ENCODE results near the gene ERLEC1. TPM values are rescaled to one million over a fixed set of nuclear protein-coding genes. Genes with fewer than 3 reads are reported as not detected.

ERLEC1 gene
- total and polyA plus RNA-seq, 4 donors = 28.8 to 32.0 (median 30.4) TPM

DNA sequence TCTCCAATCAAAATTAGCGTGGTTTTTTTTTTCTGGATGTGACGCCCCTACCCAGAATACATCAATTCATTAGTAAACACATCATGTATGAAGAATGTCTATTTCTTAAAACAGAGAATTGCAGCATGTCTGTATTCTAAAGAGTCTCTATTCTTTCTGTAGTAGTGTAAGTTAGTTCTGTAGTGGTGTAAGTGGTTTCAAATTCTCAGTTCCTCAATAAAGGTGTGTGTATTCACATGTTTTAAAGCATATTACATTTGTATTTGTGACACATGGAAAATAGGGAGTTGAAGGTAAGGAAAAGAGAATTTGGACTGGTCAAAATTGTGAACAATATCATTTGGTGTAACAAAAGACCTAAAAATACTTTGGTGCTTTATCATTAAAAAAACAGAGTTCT, 80.9 kb downstream of the ERLEC1 start:
- TF ChIP-seq, protein P1, sequence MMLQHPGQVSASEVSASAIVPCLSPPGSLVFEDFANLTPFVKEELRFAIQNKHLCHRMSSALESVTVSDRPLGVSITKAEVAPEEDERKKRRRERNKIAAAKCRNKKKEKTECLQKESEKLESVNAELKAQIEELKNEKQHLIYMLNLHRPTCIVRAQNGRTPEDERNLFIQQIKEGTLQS (IDR thresholded peaks at IDR 0.05) = no peak
- TF ChIP-seq, protein P2, sequence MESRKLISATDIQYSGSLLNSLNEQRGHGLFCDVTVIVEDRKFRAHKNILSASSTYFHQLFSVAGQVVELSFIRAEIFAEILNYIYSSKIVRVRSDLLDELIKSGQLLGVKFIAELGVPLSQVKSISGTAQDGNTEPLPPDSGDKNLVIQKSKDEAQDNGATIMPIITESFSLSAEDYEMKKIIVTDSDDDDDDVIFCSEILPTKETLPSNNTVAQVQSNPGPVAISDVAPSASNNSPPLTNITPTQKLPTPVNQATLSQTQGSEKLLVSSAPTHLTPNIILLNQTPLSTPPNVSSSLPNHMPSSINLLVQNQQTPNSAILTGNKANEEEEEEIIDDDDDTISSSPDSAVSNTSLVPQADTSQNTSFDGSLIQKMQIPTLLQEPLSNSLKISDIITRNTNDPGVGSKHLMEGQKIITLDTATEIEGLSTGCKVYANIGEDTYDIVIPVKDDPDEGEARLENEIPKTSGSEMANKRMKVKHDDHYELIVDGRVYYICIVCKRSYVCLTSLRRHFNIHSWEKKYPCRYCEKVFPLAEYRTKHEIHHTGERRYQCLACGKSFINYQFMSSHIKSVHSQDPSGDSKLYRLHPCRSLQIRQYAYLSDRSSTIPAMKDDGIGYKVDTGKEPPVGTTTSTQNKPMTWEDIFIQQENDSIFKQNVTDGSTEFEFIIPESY (IDR thresholded peaks at IDR 0.05) = no peak
- TF ChIP-seq FOXA2 (IDR thresholded peaks at IDR 0.05) (no peak), EGR1 (IDR thresholded peaks at IDR 0.05; ENCODE audit: low read depth in 2 of 2) (no peak), NR2F2 (IDR thresholded peaks at IDR 0.05) (no peak), SP1 (IDR thresholded peaks at IDR 0.05) (no peak), FOXA1 (IDR thresholded peaks at IDR 0.05) (no peak), GABPA (IDR thresholded peaks at IDR 0.05 in 1 of 2, conservative IDR thresholded peaks at IDR 0.05 in 1 of 2) (no peak), TAF1 (conservative IDR thresholded peaks at IDR 0.05) (no peak), RXRA (IDR thresholded peaks at IDR 0.05) (no peak), YY1 (IDR thresholded peaks at IDR 0.05) (no peak), HNF4A (conservative IDR thresholded peaks at IDR 0.05) (no peak), RAD21 (IDR thresholded peaks at IDR 0.05) (no peak), HNF4G (IDR thresholded peaks at IDR 0.05) (no peak)
- TF ChIP-seq, protein P3, sequence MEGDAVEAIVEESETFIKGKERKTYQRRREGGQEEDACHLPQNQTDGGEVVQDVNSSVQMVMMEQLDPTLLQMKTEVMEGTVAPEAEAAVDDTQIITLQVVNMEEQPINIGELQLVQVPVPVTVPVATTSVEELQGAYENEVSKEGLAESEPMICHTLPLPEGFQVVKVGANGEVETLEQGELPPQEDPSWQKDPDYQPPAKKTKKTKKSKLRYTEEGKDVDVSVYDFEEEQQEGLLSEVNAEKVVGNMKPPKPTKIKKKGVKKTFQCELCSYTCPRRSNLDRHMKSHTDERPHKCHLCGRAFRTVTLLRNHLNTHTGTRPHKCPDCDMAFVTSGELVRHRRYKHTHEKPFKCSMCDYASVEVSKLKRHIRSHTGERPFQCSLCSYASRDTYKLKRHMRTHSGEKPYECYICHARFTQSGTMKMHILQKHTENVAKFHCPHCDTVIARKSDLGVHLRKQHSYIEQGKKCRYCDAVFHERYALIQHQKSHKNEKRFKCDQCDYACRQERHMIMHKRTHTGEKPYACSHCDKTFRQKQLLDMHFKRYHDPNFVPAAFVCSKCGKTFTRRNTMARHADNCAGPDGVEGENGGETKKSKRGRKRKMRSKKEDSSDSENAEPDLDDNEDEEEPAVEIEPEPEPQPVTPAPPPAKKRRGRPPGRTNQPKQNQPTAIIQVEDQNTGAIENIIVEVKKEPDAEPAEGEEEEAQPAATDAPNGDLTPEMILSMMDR (IDR thresholded peaks at IDR 0.05; ENCODE audit: low read depth, low read length, missing input control) = no peak
- TF ChIP-seq, protein P4, sequence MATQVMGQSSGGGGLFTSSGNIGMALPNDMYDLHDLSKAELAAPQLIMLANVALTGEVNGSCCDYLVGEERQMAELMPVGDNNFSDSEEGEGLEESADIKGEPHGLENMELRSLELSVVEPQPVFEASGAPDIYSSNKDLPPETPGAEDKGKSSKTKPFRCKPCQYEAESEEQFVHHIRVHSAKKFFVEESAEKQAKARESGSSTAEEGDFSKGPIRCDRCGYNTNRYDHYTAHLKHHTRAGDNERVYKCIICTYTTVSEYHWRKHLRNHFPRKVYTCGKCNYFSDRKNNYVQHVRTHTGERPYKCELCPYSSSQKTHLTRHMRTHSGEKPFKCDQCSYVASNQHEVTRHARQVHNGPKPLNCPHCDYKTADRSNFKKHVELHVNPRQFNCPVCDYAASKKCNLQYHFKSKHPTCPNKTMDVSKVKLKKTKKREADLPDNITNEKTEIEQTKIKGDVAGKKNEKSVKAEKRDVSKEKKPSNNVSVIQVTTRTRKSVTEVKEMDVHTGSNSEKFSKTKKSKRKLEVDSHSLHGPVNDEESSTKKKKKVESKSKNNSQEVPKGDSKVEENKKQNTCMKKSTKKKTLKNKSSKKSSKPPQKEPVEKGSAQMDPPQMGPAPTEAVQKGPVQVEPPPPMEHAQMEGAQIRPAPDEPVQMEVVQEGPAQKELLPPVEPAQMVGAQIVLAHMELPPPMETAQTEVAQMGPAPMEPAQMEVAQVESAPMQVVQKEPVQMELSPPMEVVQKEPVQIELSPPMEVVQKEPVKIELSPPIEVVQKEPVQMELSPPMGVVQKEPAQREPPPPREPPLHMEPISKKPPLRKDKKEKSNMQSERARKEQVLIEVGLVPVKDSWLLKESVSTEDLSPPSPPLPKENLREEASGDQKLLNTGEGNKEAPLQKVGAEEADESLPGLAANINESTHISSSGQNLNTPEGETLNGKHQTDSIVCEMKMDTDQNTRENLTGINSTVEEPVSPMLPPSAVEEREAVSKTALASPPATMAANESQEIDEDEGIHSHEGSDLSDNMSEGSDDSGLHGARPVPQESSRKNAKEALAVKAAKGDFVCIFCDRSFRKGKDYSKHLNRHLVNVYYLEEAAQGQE (IDR thresholded peaks at IDR 0.05) = no peak
- TF ChIP-seq, protein P5, sequence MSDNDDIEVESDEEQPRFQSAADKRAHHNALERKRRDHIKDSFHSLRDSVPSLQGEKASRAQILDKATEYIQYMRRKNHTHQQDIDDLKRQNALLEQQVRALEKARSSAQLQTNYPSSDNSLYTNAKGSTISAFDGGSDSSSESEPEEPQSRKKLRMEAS (IDR thresholded peaks at IDR 0.05) = no peak
- Histone ChIP-seq H3K27me3 (ENCODE audit: control insufficient read depth in 4 of 4, insufficient read depth in 4 of 4, low read length in 3 of 4) (no peaks in the 10 kb centered on the region), H3K4me1 (ENCODE audit: control insufficient read depth in 4 of 4, insufficient read depth in 4 of 4, low read length in 3 of 4) (peaks cover 0 to 4% (median 2%) of the 10 kb centered on the region in 4 donors), H3K36me3 (ENCODE audit: control insufficient read depth in 4 of 4, insufficient read depth in 3 of 4, low read depth in 1 of 4, low read length in 3 of 4) (peaks cover 8 to 25% (median 19%) of the 10 kb centered on the region in 4 donors), H3K4me3 (ENCODE audit: low read depth in 1 of 3, low read length in 3 of 3) (no peak overlapping the region), H3K9ac (ENCODE audit: low read depth in 1 of 2, low read length in 2 of 2) (no peak overlapping the region), H3K27ac (ENCODE audit: low read depth in 1 of 2, low read length in 2 of 2) (no peak overlapping the region), H3K9me3 (ENCODE audit: control insufficient read depth in 4 of 4, low read length in 3 of 4) (no peaks in the 10 kb centered on the region)
- WGBS = 98% methylated on average over 2 of the region's 2 CpGs
- no peak for DNase-seq (ENCODE audit: low spot score)

Small RNA genes lying within 50 kb of the gene (small RNA-seq; reads per million reads assigned to genes)
- gene MIR3682 = not detected

Other genes starting within 250 kb of the ERLEC1 start
- 1 to 10 TPM; 2.6 to 7.0 TPM for gene CHAC2, start 19.2 kb upstream of the ERLEC1 start, total RNA-seq
- 1 to 10 TPM; 3.1 to 5.6 TPM for gene CHAC2, start 19.2 kb upstream of the ERLEC1 start, polyA plus RNA-seq
- gene ASB3, start 91 bp upstream of the ERLEC1 start, total RNA-seq = 10 to 100 TPM; 12.8 to 13.6 TPM
- gene ASB3, start 91 bp upstream of the ERLEC1 start, polyA plus RNA-seq = 1 to 10 TPM; 2.7 to 4.6 TPM
- 1 to 10 TPM; 2.5 to 5.4 TPM for gene GPR75, start 72.9 kb downstream of the ERLEC1 start, total RNA-seq
- gene GPR75, start 72.9 kb downstream of the ERLEC1 start, polyA plus RNA-seq = under 1 TPM; 0.21 to 0.35 TPM
- gene PSME4, start 183.9 kb downstream of the ERLEC1 start, total RNA-seq = 10 to 100 TPM; 40.2 to 52.8 TPM
- gene PSME4, start 183.9 kb downstream of the ERLEC1 start, polyA plus RNA-seq = 10 to 100 TPM; 15.4 to 16.7 TPM

Data from liver (tissue), 10 donors.